Measurements from ENCODE around the gene VSIG8. TPM values are rescaled to one million over a fixed set of nuclear protein-coding genes. Genes with fewer than 3 reads are reported as not detected.

The VSIG8 gene
- total RNA-seq, 1 experiment from 2014 or later: not detected

GRCh38 chr1:159854116-159854692 is 8.3 kb downstream of the VSIG8 start:
- H3K36me3 Mint-ChIP-seq (ENCODE audit: insufficient read depth, unreplicated experiment): no peaks in the 10 kb centered on the region
- intact Hi-C loops (cut with micrococcal nuclease; ENCODE audit: unreplicated experiment): loop anchor here (1.0 to 5.0 kb wide), 2 partner anchors 8 to 53 kb away; no protein-coding TSS in a partner anchor
- no TSS peak for BruUV-seq (replicated peaks)
- peaks cover 8% of the 10 kb centered on the region for H3K4me1 Mint-ChIP-seq (ENCODE audit: low read depth, unreplicated experiment)
- H3K36me3 ChIP-seq (ENCODE audit: control insufficient read depth, insufficient read depth, low read length): no peaks in the 10 kb centered on the region
- H3K4me1 ChIP-seq: no peaks in the 10 kb centered on the region
- H3K4me3 Mint-ChIP-seq (ENCODE audit: unreplicated experiment): peak overlapping the region; percentile 68
- POLR2A ChIA-PET: no interaction called here
- CTCF ChIA-PET: interaction anchor here (0.7 kb wide), 1 partner anchor 95 kb away, joined by 3 read pairs; no protein-coding TSS in a partner anchor
- H3K27me3 ChIP-seq (replicated peaks; ENCODE audit: control insufficient read depth, insufficient read depth, low read length): no peaks in the 10 kb centered on the region; the same call in 1 of the 2 replicates
- peaks cover 5% of the 10 kb centered on the region for H3K27me3 Mint-ChIP-seq (ENCODE audit: insufficient read depth, unreplicated experiment)
- no peaks in the 10 kb centered on the region for H3K9me3 Mint-ChIP-seq (ENCODE audit: unreplicated experiment)
- H3K27ac Mint-ChIP-seq (ENCODE audit: unreplicated experiment): no peak overlapping the region
- DNase-seq: peak in 1 of 2 experiments; percentile 42
- peak overlapping the region; percentile 49 for H3K4me3 ChIP-seq (ENCODE audit: low read depth, low read length)
- no peak for TF ChIP-seq CTCF (IDR thresholded peaks at IDR 0.05; ENCODE audit: insufficient read depth in 1 of 2, low read depth in 1 of 2, low read length in 1 of 2, severe bottlenecking in 1 of 2, unreplicated experiment in 1 of 2)
- no peaks in the 10 kb centered on the region for H3K9me3 ChIP-seq

GRCh38 chr1:159853417-159854115 is 8.9 kb downstream of the VSIG8 start:
- ChIA-PET CTCF (no interaction called here), POLR2A (no interaction called here)
- DNase-seq: no peak
- Mint-ChIP-seq H3K9me3 (ENCODE audit: unreplicated experiment) (no peaks in the 10 kb centered on the region), H3K4me3 (ENCODE audit: unreplicated experiment) (peak overlapping the region; percentile 68), H3K27me3 (ENCODE audit: insufficient read depth, unreplicated experiment) (peaks cover 5% of the 10 kb centered on the region), H3K36me3 (ENCODE audit: insufficient read depth, unreplicated experiment) (no peaks in the 10 kb centered on the region), H3K4me1 (ENCODE audit: low read depth, unreplicated experiment) (peaks cover 12% of the 10 kb centered on the region), H3K27ac (ENCODE audit: unreplicated experiment) (no peak overlapping the region)
- Histone ChIP-seq H3K27me3 (replicated peaks; ENCODE audit: control insufficient read depth, insufficient read depth, low read length) (no peaks in the 10 kb centered on the region; the same call in 1 of the 2 replicates), H3K9me3 (no peaks in the 10 kb centered on the region), H3K4me3 (ENCODE audit: low read depth, low read length) (no peak overlapping the region), H3K36me3 (ENCODE audit: control insufficient read depth, insufficient read depth, low read length) (no peaks in the 10 kb centered on the region), H3K4me1 (no peaks in the 10 kb centered on the region)
- TF ChIP-seq CTCF (IDR thresholded peaks at IDR 0.05; ENCODE audit: insufficient read depth in 1 of 2, low read depth in 1 of 2, low read length in 1 of 2, severe bottlenecking in 1 of 2, unreplicated experiment in 1 of 2): no peak
- no TSS peak for BruUV-seq (replicated peaks)
- intact Hi-C loops (cut with micrococcal nuclease; ENCODE audit: unreplicated experiment): loop anchor here (1.0 to 5.0 kb wide), 2 partner anchors 7 to 54 kb away; no protein-coding TSS in a partner anchor

GRCh38 chr1:159851407-159851806 is 11.1 kb downstream of the VSIG8 start:
- intact Hi-C loops (cut with micrococcal nuclease; ENCODE audit: unreplicated experiment): loop anchor here (5.0 kb wide), 1 partner anchor 56 kb away; no protein-coding TSS in a partner anchor
- CTCF ChIA-PET: no interaction called here
- POLR2A ChIA-PET: no interaction called here
- peaks cover 4% of the 10 kb centered on the region for H3K4me1 ChIP-seq
- H3K9me3 ChIP-seq: no peaks in the 10 kb centered on the region
- Mint-ChIP-seq H3K36me3 (ENCODE audit: insufficient read depth, unreplicated experiment) (no peaks in the 10 kb centered on the region), H3K4me1 (ENCODE audit: low read depth, unreplicated experiment) (peaks cover 17% of the 10 kb centered on the region), H3K27ac (ENCODE audit: unreplicated experiment) (no peak overlapping the region), H3K9me3 (ENCODE audit: unreplicated experiment) (no peaks in the 10 kb centered on the region), H3K4me3 (ENCODE audit: unreplicated experiment) (no peak overlapping the region), H3K27me3 (ENCODE audit: insufficient read depth, unreplicated experiment) (peaks cover 5% of the 10 kb centered on the region)
- BruUV-seq (replicated peaks): no TSS peak
- H3K27me3 ChIP-seq (replicated peaks; ENCODE audit: control insufficient read depth, insufficient read depth, low read length): no peaks in the 10 kb centered on the region; the same call in 1 of the 2 replicates
- H3K4me3 ChIP-seq (ENCODE audit: low read depth, low read length): no peak overlapping the region
- DNase-seq: no peak
- H3K36me3 ChIP-seq (ENCODE audit: control insufficient read depth, insufficient read depth, low read length): no peaks in the 10 kb centered on the region
- TF ChIP-seq CTCF (IDR thresholded peaks at IDR 0.05; ENCODE audit: insufficient read depth in 1 of 2, low read depth in 1 of 2, low read length in 1 of 2, severe bottlenecking in 1 of 2, unreplicated experiment in 1 of 2): no peak

Measured in Caco-2 (cell line).